NCI-H2081 treated with DMSO at 0.1 percent for 48 hours (cell line): ENCODE data around the gene SPEG.

Experiments
- DNase-seq: peaks from one replicate; lab custom pipeline; 2025; lab: John Stamatoyannopoulos, UW

Gene SPEG

DNA sequence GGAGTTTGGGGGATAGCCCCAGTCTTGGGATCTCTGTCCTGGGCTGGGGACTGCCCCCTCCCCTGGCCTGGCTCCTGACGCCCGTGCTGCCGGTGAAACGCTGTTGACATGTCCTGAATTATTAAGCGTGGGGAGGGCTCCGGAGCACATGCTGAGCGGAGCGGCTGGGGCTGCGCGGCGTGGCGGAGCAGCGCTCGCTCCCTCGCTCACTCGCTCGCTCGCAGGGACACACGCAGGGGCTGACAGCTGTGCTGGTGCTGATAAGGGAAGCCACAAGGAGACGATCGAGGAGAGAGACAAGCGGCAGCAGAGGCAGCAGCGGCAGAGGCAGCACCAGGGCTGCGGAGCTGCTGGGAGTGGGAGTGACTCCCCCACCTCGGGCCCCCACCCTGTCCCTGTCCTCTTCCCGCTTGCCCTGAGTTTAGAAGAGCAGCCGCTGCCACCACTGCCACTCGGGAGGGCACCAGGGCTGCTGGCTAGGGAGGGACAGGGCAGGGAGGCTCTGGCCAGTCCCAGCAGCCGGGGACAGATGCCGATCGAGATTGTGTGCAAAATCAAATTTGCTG is 79.6 kb downstream of the SPEG start, which contains the start of gene ASIC4:
TSS of gene ASIC4 (plus strand) at position 287 of the 566 bp plus-strand sequence. CDS start at position 530, 243 bp downstream.
- DNase-seq, result no peak

DNA sequence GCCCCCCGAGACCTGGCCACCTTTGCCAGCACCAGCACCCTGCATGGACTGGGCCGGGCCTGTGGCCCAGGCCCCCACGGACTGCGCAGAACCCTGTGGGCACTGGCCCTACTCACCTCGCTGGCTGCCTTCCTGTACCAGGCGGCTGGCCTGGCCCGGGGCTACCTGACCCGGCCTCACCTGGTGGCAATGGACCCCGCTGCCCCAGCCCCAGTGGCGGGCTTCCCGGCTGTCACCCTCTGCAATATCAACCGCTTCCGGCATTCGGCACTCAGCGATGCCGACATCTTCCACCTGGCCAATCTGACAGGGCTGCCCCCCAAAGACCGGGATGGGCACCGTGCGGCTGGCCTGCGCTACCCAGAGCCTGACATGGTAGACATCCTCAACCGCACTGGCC is 80.2 kb downstream of the SPEG start:
- no peak for DNase-seq

DNA sequence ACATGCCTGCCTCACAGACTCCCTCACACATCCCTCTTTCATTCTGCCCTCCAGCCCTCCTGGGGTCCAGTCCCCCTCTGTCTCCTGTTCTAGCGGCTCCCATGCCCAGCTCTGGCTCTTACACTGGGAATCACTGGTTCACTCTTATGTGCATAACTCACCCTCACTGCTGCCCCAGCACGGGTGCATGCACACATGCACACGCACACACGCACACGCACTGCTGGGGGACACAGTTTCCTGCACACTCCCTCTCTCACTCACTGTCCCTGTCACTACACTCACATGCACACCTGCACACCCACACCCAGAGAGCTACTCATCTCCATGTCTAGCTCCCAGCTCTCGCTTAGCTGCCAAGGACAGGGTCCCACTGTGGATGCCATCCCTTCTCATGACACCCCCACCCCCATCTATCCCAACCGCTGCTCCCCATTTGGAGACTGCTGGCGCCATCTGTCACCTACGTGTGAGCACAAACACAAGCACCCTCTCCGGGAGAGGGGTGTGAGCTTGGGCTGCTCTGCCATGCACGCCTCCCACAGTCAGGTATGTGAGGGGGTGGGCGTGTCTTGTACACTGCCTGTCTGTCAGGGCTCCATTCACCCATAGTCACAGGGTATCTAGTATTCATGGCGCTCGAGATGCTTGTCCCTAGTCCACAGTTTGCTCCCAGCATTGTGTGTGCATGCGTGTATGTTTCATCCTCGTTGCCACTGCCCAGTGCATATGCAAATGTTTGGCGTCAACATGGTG is 81.4 kb downstream of the SPEG start:
- no peak for DNase-seq

DNA sequence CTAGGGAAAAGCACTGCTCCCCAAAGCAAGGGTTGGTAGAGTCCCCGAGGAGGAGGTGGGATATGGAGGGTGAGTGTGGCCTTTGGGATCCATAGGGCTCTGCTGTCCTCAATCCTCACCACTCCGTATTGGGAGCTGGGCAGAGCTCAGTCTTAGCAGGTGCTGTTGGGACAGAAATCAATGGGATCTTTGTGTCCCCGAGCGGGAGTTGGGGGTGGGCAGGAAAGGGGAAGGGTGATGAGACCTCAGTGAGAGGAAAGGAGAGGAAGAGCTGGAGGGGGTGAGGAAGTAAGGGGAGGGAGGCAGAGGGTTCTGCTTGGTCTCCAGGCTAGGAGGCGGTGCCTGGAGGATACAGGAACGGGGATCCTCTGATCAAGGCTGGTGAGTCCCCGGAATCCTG is 82.2 kb downstream of the SPEG start:
- DNase-seq, result no peak

DNA sequence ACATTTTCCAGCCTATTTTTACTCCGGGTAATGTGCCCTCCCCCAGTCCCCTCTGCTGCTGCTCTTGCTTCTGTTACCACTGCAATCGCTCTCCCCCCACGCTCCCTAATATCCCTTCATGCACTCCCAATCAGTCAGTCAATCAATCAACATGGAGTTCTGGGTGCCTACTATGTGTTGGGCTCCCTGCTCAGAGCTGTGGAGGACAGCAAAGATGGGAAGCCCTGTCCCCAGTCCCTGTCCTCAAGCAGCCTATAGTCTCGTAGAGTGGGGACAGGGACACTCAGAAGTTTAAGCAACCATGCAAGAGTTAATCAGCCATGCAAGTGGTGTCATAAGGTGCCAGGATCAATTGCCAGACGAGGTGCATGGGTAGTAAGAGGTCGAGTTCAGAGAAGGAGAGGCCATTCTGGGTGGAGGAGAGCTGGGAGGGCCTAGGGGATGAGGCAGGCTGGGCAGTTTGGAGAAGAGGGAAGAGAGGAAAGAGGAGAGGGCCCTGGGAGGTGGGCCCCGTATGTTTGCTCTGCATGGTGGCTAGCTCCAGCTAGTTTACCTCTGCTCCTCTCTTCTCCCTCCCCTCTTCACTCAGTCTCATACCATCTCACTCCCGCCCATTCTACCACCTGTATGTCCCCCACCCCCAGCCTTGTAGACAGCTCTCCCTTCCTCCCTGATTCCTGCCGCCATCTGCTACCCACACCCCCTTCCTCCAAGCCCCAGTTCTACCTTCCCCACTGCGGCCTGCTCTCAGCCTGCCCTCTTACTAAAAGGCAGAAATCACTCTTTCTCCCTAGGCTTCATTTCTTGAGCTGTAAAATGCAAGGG is 83.5 kb downstream of the SPEG start:
- DNase-seq, result no peak

DNA sequence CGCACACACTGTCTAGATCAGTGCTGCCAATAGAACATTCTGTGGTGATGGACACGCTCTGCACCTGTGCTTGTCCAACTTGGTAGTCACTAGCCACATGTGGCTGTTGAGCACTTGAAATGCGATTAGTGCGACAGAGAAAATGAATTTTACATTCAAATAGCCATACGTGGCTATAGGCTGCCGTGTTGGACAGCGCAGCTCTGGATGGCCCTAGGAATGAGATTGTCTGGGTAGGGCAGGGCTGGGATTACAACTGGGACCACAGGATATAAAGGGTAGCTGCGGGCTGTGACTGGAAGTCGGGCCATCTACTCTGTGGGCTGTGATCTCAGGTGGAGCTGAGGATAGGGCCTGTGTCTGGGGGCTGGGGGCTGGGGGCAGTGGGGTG is 84.9 kb downstream of the SPEG start:
- DNase-seq, result no peak

DNA sequence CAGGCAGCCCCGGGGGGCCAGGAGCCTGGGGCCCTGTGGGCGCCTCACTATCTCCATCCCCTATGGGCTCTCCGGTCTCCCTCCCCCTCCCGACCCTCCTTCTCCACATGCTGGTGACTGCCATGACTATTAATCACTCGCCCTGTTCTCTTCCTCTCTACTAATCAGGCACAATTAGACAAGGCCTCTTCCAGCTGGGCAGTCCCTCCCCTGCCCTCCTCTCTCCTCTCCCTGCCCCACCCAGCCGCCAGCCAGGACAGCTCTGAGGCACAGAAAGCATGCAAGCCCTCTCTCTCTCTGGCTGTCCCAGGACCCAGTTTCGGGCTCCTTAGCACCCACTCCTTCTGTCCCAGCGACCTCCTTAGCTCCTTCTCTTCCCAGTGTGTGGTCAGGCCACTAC is 85.4 kb downstream of the SPEG start:
- no peak for DNase-seq

DNA sequence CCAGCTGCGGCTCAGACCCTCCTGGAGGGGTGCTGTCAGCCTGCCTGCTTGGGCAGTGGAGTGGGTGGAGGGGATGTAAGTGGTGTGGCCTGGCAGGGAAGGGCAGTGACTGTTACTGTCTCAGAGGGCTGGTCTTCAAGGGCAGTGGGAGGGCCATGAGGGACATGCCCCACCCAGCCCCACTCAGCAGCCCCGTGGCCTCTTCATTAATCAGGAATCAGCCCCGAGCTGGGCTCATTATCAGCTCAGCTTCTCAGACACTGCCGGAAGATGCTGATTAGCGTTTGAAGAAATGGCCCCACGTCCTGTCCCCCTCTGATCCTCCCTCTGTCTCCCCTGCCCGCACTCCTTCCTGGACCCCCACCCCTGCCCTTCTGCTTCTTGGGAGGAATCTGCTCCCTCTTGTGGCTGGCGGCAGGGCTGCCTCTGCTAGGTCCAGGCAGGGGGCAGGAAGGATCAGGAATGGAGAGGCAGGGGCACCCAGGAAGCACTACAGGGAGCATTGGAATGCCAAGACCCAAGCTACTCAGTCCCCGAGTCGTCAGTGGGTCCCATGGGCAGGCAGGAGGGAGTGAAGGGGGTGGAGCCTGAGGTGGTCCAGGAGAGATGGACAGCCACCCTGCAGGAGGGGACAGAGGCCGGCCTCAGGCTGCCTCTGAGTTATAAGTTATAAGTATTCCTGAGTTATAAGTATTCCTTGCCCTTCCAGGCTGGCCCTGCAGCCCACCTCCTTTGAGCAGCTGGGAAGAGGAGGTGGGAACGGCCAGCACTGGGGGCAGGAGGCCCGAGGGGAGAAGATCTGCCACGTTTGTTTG is 86.6 kb downstream of the SPEG start:
- DNase-seq, result no peak

DNA sequence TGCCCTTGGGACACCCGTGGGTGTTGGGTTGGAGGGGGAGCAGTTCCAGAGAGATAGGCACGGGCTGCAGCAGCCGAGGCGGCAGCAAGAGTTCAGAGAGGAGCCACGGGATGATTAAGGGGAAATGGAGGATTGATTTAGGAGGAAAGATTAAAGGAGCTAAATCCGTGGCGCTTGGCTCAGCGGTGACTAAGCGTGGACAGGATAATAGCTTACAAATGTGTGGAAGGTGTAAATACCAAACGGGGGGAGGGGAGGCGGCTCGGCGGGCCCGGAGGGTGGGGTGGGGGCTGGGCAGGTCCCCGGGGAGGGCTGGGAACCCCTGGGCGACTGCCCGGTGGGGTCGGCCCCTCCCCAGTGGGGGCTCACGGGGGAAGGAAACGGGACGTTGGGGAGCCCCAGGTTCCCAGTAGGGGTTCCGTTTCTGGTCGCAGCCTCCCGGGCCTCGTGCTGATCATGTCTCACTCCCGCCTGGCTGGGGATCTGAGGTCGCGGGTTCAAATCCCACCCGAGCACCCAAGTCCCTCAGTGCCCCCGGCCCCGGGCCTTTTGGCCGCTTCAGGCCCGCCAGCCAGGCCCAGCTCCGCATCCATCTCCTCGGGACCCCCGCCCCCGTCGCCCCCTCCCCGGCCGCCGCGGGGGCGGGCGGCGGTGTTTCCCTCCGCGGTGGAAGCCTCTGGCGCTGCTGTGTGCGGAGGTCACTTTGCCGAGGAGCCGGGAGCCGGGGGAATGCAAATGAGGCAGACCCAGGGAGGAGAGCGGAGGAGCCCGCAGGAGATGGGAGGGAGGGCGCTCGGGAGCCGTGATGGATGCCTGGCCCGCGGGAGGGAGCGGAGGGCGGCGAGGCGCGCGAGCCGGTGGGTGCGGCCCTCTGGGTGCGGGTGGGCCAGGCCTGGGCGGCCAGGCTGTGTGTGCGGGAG is 87.7 kb downstream of the SPEG start:
- DNase-seq, result no peak

DNA sequence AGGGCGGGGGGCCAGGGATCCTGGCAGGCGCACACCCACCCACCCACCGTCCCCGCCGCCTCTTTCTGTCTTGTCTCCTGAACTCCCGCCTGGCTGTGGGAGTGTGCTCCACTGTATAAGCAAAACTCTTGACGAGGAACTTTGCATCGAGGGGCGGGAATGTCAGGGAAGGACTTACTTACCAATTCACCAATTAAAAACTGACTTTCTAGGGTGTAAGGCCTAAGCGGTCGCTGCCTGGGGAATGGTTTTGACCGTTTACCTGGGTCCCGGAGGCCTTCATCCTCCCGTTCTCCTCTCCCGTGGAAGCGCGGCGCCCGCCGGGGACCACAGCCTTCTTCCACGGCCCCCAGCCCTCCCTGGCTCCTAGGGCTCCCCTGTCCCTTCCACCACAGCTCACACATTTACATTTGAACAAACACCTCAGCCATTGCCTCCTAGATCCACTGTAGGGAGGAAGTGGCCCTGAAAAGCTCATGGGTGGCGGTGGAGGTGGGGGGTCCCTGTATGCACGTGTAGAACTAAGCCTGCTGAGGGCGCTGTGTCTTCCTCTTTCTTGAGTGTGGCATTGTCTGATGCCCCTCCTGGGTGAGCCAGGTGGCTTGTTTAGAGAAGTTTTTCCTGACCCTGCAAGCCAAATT is 88.5 kb downstream of the SPEG start:
- DNase-seq, result no peak

DNA sequence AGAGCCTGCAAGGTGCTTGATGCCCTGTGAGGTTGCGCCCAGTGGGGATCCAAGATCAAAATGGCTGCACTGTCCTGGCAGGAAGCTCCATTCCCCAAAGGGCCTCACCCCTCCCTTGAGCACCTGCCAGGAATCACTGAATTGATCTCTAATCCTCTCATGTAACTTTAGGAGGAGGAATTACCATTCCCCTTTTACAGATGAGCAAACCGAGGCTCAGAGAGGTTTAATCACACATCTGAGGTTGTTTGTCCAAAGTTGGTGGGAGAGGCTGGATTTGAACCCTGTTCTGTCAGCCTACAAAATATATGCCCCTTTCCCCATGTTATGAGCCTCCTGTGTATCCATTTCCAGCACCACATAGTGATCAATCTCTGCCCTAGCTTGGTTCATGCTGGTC is 90.2 kb downstream of the SPEG start:
- DNase-seq, result no peak

DNA sequence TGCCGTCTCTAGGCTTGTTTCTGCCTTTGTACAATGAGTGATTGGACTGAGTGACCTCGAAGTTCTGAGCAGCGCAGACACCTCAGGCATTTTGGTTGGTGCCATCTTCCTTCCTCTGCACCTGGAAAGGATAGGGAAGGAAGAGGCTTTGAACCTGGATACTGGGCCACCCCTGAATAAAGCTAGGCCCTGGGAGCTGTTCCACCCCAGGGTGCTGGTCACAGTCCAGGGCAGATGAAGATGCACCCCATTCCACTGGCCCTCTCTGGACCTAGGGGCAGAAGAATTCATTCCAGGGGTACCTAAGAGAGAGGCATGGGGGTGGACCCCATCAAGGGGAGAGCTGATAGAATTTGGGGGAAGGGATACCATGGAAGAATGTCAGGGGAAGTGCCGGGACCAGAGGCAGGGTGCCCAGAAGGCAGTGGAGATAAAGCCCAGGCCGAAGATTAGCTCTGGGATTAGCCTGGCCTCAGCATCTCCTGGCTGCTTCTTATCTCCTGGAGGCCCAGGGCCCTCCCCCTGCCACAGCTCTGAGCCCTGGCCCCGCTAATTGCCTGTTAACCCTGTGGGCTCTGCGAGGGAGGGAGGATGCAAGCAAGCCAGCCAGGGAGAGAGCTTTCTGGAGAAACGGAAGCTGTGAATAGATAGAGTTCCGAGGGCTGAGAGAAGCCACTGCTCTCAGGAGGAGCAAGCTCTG is 91.0 kb downstream of the SPEG start:
- DNase-seq, result no peak

DNA sequence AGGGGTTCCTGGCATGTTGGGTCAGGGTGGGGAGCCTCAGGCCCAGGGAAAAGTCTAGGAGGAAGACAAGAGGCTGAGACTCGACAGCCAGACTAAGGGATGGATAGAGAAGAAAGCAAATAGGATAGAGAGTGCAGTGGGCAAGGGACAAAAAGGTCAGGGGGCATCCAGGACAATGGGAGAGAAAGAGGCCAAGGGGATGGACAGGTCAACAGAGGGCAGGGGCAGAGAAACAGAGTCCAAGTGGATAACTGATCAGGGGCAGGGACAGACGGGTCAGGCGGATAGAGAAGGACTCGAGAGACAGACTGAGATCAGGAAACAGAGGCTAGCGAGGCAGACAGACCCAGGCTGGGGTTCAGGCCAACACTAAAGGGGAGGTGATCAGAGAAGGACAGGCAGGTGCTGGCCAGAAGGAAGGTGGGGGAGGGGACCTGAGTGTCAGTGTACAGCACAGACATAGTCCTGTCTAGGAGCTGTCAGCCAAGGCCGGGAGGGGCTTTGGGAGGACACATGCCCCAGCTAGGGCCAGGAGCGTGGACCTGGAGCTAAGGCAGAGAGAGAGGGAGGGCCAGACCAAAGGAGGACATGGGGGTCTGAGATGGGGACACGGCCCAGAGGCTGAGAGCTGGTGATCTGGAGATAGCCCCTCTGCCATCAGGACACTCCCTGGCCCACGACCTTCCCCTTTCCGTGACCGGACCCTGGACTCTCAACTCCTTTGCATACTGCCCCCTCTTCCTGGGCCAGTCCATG is 91.9 kb downstream of the SPEG start:
- no peak for DNase-seq

DNA sequence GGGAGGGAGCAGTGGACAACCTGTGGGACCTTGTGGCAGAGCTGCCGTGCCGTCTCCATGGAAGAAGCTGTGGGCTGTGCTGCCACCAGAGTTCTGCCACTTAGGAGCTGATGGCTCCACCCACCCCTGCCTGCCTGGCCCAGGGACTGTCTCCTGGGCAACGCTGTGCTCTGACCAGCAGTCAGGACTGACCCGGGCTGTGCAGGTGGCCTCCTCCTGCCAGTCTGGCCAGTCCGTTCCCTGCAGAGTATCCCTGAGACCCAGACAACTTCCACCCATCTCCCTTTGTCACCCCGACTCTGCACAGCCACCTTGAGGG is 92.4 kb downstream of the SPEG start:
- no peak for DNase-seq

DNA sequence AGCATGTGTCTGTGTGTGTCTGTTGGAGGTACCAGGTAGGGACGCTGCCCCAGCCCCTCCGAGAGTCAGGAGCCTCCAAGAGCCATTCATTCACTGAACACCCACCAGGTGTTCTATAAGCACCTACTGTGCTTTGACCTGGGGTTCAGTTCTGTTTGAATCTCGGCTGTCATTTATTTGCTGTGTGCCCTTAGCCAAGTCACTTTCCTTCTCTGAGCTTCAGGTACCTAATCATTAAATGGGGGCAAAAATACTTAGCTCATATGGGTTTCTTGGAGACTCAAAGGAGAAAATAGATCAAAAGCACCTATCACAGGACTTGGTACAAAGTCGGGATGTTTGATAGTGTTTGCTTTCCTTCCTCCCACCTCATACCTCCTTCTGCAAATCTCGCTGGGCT is 92.8 kb downstream of the SPEG start:
- no peak for DNase-seq

DNA sequence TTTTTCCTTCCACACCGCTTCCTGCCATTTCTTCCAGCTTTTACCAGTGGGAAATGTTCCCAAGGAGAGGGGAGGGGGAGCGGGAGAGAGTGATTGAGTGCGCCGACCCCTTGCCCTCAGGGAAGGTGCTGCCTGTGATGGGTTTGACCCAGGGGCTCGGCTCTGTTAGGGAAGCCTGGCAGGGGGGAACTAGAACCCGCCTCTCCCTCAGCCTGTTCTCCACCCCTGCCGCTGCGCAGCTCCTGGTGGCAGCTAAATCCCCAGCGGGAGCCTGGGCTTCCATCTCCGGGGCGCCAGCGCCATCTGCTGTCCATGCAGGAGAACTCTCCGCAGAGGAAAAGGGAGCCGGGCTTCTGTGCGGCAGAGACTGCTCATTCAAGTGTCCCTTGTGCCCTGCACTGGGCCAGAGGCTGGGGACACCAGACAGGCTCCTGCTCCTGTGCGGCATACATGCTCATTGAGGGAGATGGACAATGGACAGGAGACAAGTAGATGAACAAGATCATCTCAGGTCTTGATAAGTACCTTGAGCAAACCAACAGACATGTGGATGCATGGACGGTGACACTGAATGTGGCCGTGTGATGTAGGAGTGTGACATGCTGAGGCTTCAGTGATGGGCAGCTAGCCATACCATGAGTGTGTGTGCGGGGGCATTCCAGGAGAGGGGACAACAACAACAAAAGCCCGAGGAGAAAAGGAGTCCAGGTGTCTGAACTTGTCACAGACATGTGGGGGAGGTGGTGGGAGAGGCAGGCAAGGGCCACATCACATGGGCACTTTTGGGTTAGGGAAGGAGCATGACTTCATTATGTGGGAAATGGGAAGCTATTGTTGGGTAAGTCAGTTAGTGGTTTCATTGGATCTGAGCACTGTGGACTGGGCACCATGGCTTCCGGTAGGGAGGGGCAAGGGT is 95.7 kb downstream of the SPEG start:
- no peak for DNase-seq

DNA sequence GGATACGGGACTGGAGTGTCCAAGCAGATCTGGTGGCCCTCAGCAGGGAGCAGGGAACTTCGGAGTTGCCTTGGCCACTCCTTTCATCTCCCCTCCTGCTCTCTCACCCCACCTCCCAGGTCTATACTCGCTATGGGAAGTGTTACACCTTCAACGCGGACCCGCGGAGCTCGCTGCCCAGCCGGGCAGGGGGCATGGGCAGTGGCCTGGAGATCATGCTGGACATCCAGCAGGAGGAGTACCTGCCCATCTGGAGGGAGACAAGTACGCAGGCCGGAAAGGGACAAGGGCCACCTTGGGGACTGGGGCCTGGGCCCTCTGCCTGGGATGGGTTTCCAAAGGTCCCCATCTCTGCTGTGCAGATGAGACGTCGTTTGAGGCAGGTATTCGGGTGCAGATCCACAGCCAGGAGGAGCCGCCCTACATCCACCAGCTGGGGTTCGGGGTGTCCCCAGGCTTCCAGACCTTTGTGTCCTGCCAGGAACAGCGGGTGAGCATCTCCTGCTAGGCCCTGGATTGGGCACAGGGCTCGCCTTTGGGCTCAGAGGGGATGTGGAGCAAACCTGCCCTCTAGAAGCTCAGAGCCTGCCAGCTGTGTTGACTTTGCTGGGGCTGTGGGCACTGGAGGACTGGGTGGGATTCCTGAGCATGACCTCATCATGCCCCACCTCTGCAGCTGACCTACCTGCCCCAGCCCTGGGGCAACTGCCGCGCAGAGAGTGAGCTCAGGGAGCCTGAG is 97.2 kb downstream of the SPEG start:
- DNase-seq, result no peak

DNA sequence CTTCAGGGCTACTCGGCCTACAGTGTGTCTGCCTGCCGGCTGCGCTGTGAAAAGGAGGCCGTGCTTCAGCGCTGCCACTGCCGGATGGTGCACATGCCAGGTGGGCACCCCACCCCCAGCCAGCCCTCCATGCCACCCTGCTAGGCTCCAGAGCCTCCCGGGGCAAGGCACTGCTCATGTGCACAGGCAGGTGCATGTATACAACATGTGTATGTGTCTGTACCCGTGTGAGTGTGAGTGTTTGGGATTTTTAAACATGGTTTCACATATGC is 97.7 kb downstream of the SPEG start:
- no peak for DNase-seq
